SK-N-SH (cell line): ENCODE measurements around the gene BMPR1A. TPM values are rescaled to one million over a fixed set of nuclear protein-coding genes. Genes with fewer than 3 reads are reported as not detected.

Experiments used
- CTCF ChIA-PET: fragments of 300-600, 350-600 bp; formaldehyde crosslinking; extraction: SDS; loops from one replicate; lab custom pipeline; 2021; lab: Yijun Ruan, JAX
- POLR2A ChIA-PET: fragments of 350-600 bp; sonication (Branson Sonifier 250); formaldehyde crosslinking; extraction: SDS; loops from one replicate; lab custom pipeline; 2020; ENCODE audit warnings: antibody characterized with exemption, inconsistent platforms; lab: Yijun Ruan, JAX
- DNase-seq: peaks from one replicate; pipeline ENCODE4 v3.0.0; 2012
- H2AFZ ChIP-seq: fragments of 200-600 bp; sonication (generic); 2 replicates; pipeline ENCODE4 v1.8.1; 2016; ENCODE audit warnings: antibody characterized with exemption, mild to moderate bottlenecking, low read depth
- H3F3A ChIP-seq: fragments of 200-600 bp; sonication (generic); replicated peaks from 2 replicates; pipeline ENCODE3; 2016; ENCODE audit warnings: antibody characterized with exemption, mild to moderate bottlenecking; ENCODE audit not compliant: insufficient read depth
- H3K27ac ChIP-seq, 2 experiments: fragments of 200-500 bp in 1 of 2; fragments of 200-600 bp in 1 of 2; sonication (Bioruptor generic) in 1 of 2; sonication (generic), shearing (Covaris generic) in 1 of 2; 2 replicates each; pipeline versions ENCODE4 v1.5.1 to v1.6.1; 2014 to 2016; ENCODE audit warnings: low read depth in 2 of 2, inconsistent platforms in 1 of 2, low read length in 1 of 2, mild to moderate bottlenecking in 1 of 2, mixed read lengths in 1 of 2
- H3K27me3 ChIP-seq: fragments of 200-600 bp; sonication (generic), shearing (Covaris generic); 2 replicates; pipeline ENCODE4 v1.6.1; 2016; ENCODE audit warnings: mixed run types; ENCODE audit not compliant: insufficient read depth
- H3K36me3 ChIP-seq, 2 experiments: fragments of 200-500 bp in 1 of 2; fragments of 200-600 bp in 1 of 2; sonication (Bioruptor generic) in 1 of 2; sonication (generic) in 1 of 2; replicated peaks in 1 of 2; 2 replicates each; pipeline versions ENCODE3 to v1.5.1; 2014 to 2016; ENCODE audit warnings: low read length in 1 of 2, mild to moderate bottlenecking in 1 of 2; ENCODE audit not compliant: insufficient read depth in 2 of 2, control insufficient read depth in 1 of 2
- H3K4me1 ChIP-seq, 2 experiments: fragments of 200-500 bp in 1 of 2; fragments of 200-600 bp in 1 of 2; sonication (Bioruptor generic) in 1 of 2; sonication (generic), shearing (Covaris generic) in 1 of 2; 2 replicates each; pipeline versions ENCODE4 v1.5.1 to v1.6.1; 2014 to 2016; ENCODE audit warnings: low read depth in 1 of 2, low read length in 1 of 2, mixed run types in 1 of 2; ENCODE audit not compliant: insufficient read depth in 2 of 2, control insufficient read depth in 1 of 2
- H3K4me2 ChIP-seq: fragments of 200-600 bp; sonication (generic), shearing (Covaris generic); 2 replicates; pipeline ENCODE4 v1.6.1; 2017; ENCODE audit warnings: mixed run types
- H3K4me3 ChIP-seq, 2 experiments: fragments of 200-500 bp in 1 of 2; fragments of 200-600 bp in 1 of 2; sonication (Bioruptor generic) in 1 of 2; sonication (generic), shearing (Covaris generic) in 1 of 2; 2 replicates each; pipeline versions ENCODE4 v1.5.1 to v1.8.1; 2014 to 2016; ENCODE audit warnings: low read depth in 2 of 2, inconsistent platforms in 1 of 2, low read length in 1 of 2, mild to moderate bottlenecking in 1 of 2, mixed read lengths in 1 of 2, moderate library complexity in 1 of 2
- H3K79me2 ChIP-seq: fragments of 200-600 bp; sonication (generic); 2 replicates; pipeline ENCODE4 v1.8.1; 2017; ENCODE audit warnings: mild to moderate bottlenecking; ENCODE audit not compliant: insufficient read depth
- H3K9ac ChIP-seq: fragments of 200-600 bp; sonication (generic); 2 replicates; pipeline ENCODE4 v1.6.1; 2017; ENCODE audit warnings: mixed run types
- H3K9me2 ChIP-seq: fragments of 200-600 bp; sonication (generic); 2 replicates; pipeline ENCODE4 v1.6.1; 2017; ENCODE audit warnings: mixed run types
- H3K9me3 ChIP-seq: fragments of 200-600 bp; sonication (generic); 2 replicates; pipeline ENCODE4 v1.6.1; 2017; ENCODE audit warnings: mixed run types, mild to moderate bottlenecking, moderate library complexity
- H4K20me1 ChIP-seq: fragments of 200-600 bp; sonication (generic); 2 replicates; pipeline ENCODE4 v1.6.1; 2017; ENCODE audit warnings: mild to moderate bottlenecking, mixed run types; ENCODE audit not compliant: insufficient read depth
- ELF1 ChIP-seq: IDR thresholded peaks from 2 replicates; pipeline ENCODE4 v1.4.0; 2012
- EP300 ChIP-seq, 2 experiments: IDR thresholded peaks; 2 replicates each; pipeline versions ENCODE4 v1.4.0 to v1.6.1; 2012; ENCODE audit warnings: borderline replicate concordance in 1 of 2, low read depth in 1 of 2, low read length in 1 of 2
- EZH2phosphoT487 ChIP-seq: fragments of 200-600 bp; sonication (generic); IDR thresholded peaks from 2 replicates; pipeline ENCODE4 v1.6.1; 2017; ENCODE audit warnings: low read depth, mixed run types, mild to moderate bottlenecking, antibody characterized with exemption, moderate library complexity, borderline replicate concordance
- FOSL2 ChIP-seq: IDR thresholded peaks from 2 replicates; pipeline ENCODE4 v1.4.0; 2012; ENCODE audit warnings: low read depth, mild to moderate bottlenecking, moderate library complexity, borderline replicate concordance
- FOXJ3 ChIP-seq: sonication (generic); formaldehyde crosslinking; IDR thresholded peaks from 2 replicates; pipeline ENCODE4 v1.5.1; 2020; ENCODE audit warnings: mild to moderate bottlenecking, missing genetic modification reagents
- GABPA ChIP-seq: IDR thresholded peaks from 2 replicates; pipeline ENCODE4 v1.4.0; 2012; ENCODE audit warnings: low read depth, mild to moderate bottlenecking
- JUND ChIP-seq: IDR thresholded peaks from 2 replicates; pipeline ENCODE4 v1.4.0; 2012
- MEF2A ChIP-seq: IDR thresholded peaks from 2 replicates; pipeline ENCODE4 v1.4.0; 2012; ENCODE audit warnings: low read depth, borderline replicate concordance
- RFX5 ChIP-seq: IDR thresholded peaks from 2 replicates; pipeline ENCODE4 v1.6.1; 2012; ENCODE audit warnings: mild to moderate bottlenecking, improper control_type of control experiment, low read length
- RXRA ChIP-seq: IDR thresholded peaks from 2 replicates; pipeline ENCODE4 v1.4.0; 2012; ENCODE audit warnings: low read depth, mild to moderate bottlenecking, borderline replicate concordance
- TCF12 ChIP-seq: IDR thresholded peaks from 2 replicates; pipeline ENCODE4 v1.4.0; 2012
- WGBS: methylation state at CpG from one replicate; pipeline ENCODE4 v1.1.6; 2017; ENCODE audit warnings: low lambda C conversion rate; 5-methylcytosine and 5-hydroxymethylcytosine counted together
- polyA plus RNA-seq, 3 experiments: library from polyadenylated mRNA; depleted of rRNA; stranded (reverse); fragments of >200 nt; gene quantifications; 2 replicates each; pipeline ENCODE4 v1.2.3, GENCODE V29; 2012
- TF ChIP-seq, protein P1 (sequence below): IDR thresholded peaks from 2 replicates; pipeline ENCODE4; 2012

The BMPR1A gene
- polyA plus RNA-seq, 1 of the 3 experiments (the other 2 are of a cell fraction) = 12.7 TPM

DNA sequence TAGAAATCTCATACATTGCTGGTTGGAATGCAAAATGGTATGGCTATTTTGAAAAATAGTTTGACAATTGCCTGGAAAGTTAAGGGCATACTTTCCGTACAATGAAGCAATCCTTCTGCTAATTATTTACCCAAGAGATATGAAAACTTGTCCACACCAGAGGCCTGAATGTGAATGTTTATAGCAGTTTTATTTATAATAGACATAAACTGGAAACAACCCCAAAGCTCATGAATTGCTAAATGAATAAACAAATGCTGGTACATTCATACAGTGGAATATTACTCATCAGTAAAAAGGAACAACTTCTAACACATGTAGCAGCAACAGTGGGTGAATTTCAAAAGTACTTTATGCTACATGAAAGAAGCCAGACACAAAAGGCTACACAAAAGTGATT lies 158.3 kb downstream of the BMPR1A start:
- Histone ChIP-seq H3K9ac (no peak overlapping the region), H3K4me3 (no peak overlapping the region), H3K36me3 (peaks cover 39 to 61% of the 10 kb centered on the region in 2 experiments), H3K9me2 (no peaks in the 10 kb centered on the region), H3K27ac (no peak overlapping the region), H3K9me3 (no peaks in the 10 kb centered on the region), H2AFZ (no peak overlapping the region), H3K4me2 (no peak overlapping the region), H3K4me1 (peaks cover 0 to 8% of the 10 kb centered on the region in 2 experiments; a peak in 1 of 4 replicates), H3F3A (peaks cover 6% of the 10 kb centered on the region), H3K27me3 (no peaks in the 10 kb centered on the region), H4K20me1 (no peaks in the 10 kb centered on the region), H3K79me2 (no peaks in the 10 kb centered on the region)
- no peak for DNase-seq
- 100% methylated on average over 1 of the region's 1 CpG for WGBS
- POLR2A ChIA-PET = no interaction called here
- CTCF ChIA-PET = no interaction called here
- TF ChIP-seq TCF12 = no peak
- no peak for TF ChIP-seq ELF1
- no peak for TF ChIP-seq MEF2A
- no peak for TF ChIP-seq JUND
- TF ChIP-seq EZH2phosphoT487 = no peak
- no peak for TF ChIP-seq EP300 (IDR thresholded peaks at IDR 0.05; ENCODE audit: borderline replicate concordance in 1 of 2, low read depth in 1 of 2, low read length in 1 of 2)
- TF ChIP-seq FOSL2 = no peak
- no peak for TF ChIP-seq RFX5
- TF ChIP-seq RXRA = no peak
- no peak for TF ChIP-seq GABPA

DNA sequence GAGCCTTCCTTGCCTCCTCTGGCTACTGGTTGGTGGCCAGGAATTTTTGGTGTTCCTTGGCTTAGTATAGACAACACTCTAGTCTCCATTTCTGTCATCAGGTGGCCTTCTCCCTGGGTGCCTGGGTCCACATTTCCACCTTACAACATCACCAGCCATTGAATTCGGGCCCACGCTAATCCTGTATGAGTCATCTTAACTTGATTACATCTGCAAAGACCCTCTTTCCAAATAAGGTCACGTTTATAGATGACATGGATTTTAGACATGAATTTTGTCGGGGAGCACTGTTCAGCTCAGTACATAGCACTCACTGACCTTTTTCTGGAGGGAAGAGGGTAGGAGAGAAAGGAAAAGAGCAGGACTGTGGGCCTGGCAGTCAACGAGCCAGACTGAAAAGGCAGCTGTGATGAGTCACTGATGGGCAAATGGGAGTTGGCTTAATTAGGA lies 161.6 kb downstream of the BMPR1A start:
- no peaks in the 10 kb centered on the region for H3F3A ChIP-seq
- H3K79me2 ChIP-seq = no peaks in the 10 kb centered on the region
- peaks cover 0 to 8% of the 10 kb centered on the region in 2 experiments; a peak in 1 of 4 replicates for H3K4me1 ChIP-seq
- H3K36me3 ChIP-seq = peaks cover 55 to 76% of the 10 kb centered on the region in 2 experiments
- no peak overlapping the region for H3K9ac ChIP-seq
- H3K27ac ChIP-seq = peak overlapping the region in 1 of 2 experiments; percentile 25; a peak in 1 of 4 replicates
- H3K4me2 ChIP-seq = no peak overlapping the region
- WGBS = 48% methylated on average over 5 of the region's 5 CpGs
- no peak overlapping the region for H3K4me3 ChIP-seq
- H2AFZ ChIP-seq = no peak overlapping the region
- H3K27me3 ChIP-seq = no peaks in the 10 kb centered on the region
- H3K9me2 ChIP-seq = no peaks in the 10 kb centered on the region
- CTCF ChIA-PET = interaction anchor here (0.7 to 2.9 kb wide), 5 partner anchors 19 to 231 kb away, joined by 3 to 11 read pairs (median 7); no protein-coding TSS in a partner anchor
- TF ChIP-seq FOSL2 = no peak
- TF ChIP-seq FOXJ3 (CRISPR knock-in tag) = no peak
- no peak for TF ChIP-seq EZH2phosphoT487
- TF ChIP-seq, protein P1, sequence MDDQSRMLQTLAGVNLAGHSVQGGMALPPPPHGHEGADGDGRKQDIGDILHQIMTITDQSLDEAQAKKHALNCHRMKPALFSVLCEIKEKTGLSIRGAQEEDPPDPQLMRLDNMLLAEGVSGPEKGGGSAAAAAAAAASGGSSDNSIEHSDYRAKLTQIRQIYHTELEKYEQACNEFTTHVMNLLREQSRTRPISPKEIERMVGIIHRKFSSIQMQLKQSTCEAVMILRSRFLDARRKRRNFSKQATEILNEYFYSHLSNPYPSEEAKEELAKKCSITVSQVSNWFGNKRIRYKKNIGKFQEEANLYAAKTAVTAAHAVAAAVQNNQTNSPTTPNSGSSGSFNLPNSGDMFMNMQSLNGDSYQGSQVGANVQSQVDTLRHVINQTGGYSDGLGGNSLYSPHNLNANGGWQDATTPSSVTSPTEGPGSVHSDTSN = no peak
- no peaks in the 10 kb centered on the region for H4K20me1 ChIP-seq
- H3K9me3 ChIP-seq = no peaks in the 10 kb centered on the region
- no peak for DNase-seq
- POLR2A ChIA-PET = no interaction called here
